ENCODE results near the gene DDIAS.
"Not testable (repeated sequence)": the region's sequence is repeated elsewhere in the genome, so short reads cannot be mapped to it uniquely, and the experiment has no call there.

DNA sequence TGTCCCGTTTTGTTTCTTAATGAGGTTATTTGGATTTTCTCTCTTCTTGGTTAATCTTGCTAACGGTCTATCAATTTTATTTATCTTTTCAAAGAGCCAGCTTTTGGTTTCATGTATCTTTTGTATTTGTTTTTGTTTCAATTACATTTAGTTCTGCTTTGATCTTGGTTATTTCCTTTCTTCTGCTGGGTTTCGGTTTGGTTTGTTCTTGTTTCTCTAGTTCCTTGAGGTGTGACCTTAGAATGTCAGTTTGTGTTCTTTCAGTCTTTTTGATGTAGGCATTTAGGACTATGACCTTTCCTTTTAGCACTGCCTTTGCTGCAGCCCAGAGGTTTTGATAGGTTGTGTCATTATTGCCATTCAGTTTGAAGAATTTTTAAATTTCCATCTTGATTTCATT is 18.7 kb downstream of the DDIAS start:
- not testable (repeated sequence) for TF ChIP-seq EP300, CTCF (IDR thresholded peaks at IDR 0.05)

Measured in esophagus muscularis mucosa (tissue), 3 donors.